Measurements from ENCODE around the gene NUB1.
"Not testable (repeated sequence)": the region's sequence is repeated elsewhere in the genome, so short reads cannot be mapped to it uniquely, and the experiment has no call there.

The NUB1 gene

GRCh38 chr7:151341357-151342101 lies at the start of gene NUB1:
Gene NUB1 (plus strand): TSS chr7:151341812. CDS start chr7:151345350, 3,538 bp downstream.
- DNase-seq (ENCODE audit: low read depth) = peak; percentile 23

- DNase-seq (ENCODE audit: low read depth) = no peak
Measured at GRCh38 chr7:151292850-151293249, 48.8 kb upstream of the NUB1 start.

GRCh38 chr7:151296202-151296992 lies 45.2 kb upstream of the NUB1 start:
- no peak for DNase-seq (ENCODE audit: low read depth)

GRCh38 chr7:151298765-151299164 lies 42.8 kb upstream of the NUB1 start:
- no peak for DNase-seq (ENCODE audit: low read depth)

DNA sequence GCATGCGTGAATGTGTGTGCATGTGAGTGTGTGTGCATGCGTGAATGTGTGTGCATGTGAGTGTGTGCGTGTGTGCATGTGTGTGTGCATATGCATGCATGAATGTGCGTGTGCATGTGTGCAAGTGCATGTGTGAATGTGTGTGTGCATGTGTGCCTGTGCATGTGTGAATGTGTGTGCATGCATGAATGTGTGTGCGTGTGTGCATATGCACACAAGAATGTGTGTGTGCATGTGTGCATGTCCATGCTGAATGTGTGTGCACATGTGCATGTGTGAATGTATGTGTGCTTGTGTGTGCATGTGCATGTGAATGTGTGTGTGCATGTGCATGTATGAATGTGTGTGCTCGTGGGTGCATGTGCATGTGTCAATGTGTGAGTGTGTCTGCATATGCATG lies 42.1 kb upstream of the NUB1 start:
- no peak for DNase-seq (ENCODE audit: low read depth)

DNA sequence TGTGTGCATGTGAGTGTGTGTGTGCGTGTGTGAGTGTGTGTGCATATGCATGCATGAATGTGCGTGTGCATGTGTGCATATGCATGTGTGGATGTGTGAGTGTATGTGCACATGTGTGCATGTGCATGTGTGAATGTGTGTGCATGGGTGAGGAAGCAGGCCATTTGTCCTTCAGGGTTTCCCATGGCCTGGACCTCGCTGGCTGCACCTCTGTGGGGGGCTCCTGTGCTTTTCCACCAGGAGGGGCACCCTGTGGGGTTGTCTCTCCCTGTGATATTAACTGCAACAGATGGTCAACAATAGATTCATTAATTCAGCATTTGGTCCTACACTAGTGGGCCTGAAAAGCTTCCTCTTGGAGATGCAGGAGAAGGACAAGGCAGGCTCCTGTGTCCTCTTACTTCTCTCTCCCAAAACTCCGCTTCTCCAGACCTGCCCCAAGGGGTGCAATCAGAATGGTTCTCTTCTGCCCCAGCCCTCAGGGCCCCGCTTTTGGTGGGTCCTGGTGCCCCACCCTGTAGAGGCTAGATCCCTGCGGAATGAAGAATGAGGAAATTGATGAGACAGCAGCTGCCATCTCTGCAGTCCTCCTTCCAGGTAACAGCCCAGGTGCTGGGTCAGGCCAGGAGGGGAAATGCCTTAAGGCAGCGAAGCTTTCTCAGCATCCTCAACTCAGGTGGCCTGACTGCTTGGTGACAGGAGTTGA lies 41.5 kb upstream of the NUB1 start:
- no peak for DNase-seq (ENCODE audit: low read depth)

DNA sequence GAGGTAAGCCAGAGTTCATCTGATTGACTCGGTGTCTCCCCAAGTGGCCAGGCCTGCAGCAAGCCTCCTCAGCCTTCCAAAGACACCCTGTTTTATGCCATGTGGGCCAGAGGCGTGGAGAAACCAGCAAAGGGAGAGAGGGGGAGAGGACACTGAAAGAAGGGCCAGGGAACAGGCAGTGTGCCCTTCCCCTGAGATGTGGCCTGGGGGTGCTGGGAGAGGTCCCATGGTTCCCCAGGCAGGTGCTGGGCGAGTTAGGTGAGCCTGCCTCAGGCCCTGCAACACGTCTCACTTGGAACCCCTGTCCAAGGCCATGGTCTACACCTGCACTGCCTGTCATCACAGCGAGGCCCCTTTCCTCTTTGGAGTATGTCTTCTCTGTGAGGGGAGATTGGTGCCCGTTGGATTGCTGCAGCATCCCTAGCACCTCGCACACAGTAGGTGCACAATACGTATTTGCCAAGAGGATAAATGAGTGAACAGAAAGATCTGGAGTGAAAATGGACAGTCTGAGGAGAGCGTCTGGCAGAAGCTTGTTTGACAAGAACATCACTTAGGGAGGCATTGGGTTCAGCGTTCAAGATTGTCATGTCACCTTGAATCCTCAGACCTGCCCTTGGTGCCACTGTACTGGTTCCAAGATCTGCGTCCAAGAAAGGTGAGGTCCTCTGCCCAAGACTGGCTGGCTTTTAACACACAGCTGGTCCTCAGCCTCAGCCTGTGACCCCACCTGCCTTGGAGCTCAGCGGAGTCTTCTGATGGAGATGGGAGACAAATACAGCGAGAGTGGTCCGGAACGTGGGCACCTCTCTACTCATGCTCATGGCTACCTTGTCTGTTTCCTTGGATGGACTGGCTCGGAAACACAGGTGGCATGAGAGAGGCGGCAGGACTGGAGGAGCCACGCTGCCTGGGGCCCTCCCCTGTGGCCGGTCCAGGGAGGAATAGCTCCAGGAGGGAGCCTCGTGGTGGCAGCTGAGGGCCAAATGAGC lies 39.8 kb upstream of the NUB1 start:
- no peak for DNase-seq (ENCODE audit: low read depth)

DNA sequence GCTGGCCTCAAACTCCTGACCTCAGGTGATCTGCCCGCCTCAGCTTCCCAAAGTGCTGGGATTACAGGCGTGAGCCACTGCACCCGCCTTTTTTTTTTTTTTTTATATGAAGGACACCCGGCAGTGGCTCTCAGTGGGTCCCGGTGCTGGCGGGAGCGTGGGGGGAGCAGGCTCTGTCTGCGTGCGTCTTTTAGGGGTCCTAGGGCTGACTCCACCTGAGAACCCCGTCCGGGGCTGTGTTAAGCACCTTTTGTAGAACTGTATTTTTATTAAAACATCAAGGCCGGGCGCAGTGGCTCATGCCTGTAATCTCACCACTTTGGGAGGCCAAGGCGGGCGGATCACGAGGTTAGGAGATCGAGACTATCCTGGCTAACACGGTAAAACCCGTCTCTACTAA lies 37.4 kb upstream of the NUB1 start:
- not testable (repeated sequence) for DNase-seq (ENCODE audit: low read depth)

- DNase-seq (ENCODE audit: low read depth) = no peak
Measured at GRCh38 chr7:151304856-151305255, 36.8 kb upstream of the NUB1 start.

- DNase-seq (ENCODE audit: low read depth) = no peak
Measured at GRCh38 chr7:151306374-151306773, 35.2 kb upstream of the NUB1 start.

GRCh38 chr7:151306860-151307259 lies 34.8 kb upstream of the NUB1 start:
- DNase-seq (ENCODE audit: low read depth) = no peak

- DNase-seq (ENCODE audit: low read depth) = no peak
Measured at GRCh38 chr7:151307536-151307935, 34.1 kb upstream of the NUB1 start.

DNA sequence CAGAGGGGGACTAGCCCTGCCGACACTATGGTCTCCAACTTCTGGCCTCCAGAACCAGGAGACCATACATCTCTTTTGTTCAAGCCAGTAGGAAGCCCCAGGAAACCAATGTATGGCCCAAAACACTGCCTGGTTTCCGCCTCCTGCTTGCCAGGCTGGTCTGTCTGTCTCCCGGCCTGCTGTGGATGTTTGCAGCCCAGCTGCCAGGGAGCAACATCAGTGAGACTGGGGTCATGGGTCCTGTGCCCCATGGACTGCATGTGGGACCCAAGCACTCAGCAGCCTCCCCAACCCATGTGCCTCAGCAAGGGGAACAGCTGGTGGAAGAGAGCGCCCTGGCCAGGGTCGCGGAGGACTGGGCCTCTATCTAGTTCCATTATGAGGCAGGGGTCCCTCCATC lies 33.4 kb upstream of the NUB1 start:
- DNase-seq (ENCODE audit: low read depth) = no peak

DNA sequence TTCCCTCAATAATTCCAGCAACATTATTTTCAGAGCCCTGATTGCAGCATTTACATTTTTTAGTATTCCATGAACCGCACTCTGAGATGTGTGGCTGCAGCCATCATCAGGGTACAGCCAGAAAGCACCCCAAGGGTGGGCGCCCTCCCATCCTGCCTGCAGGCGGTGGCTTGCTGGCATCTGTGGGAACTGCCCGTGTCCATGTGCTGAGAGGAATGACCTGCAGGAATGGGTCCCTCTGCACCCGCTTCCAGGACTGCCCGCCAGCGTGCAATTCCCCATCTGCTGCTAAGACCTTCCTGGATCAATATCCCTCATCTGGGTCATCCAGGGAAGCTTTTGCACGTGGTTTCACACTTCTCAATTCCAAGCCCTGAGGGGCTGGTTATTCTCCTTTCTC lies 32.8 kb upstream of the NUB1 start:
- no peak for DNase-seq (ENCODE audit: low read depth)

DNA sequence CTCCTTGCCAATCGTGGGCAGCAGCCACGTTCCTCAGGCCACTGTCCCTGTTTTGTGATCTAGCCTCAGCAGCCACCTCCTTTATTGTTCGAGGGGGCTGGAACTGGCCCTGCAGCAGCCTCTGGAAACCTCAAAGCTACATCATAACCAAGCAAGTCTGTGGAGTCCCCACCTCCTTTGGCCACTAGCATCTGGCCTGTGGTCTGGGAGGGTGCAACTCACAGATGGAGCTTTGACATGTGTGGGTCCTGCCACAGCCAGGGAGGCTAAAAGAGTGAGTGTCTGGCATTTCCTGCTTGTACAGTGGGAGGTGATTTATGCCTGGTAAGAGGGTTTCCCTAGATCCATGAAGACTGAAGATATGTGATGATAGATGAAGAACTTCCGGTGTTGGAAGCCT lies 32.3 kb upstream of the NUB1 start:
- no peak for DNase-seq (ENCODE audit: low read depth)

GRCh38 chr7:151310578-151310977 lies 31.0 kb upstream of the NUB1 start:
- DNase-seq (ENCODE audit: low read depth) = no peak

- DNase-seq (ENCODE audit: low read depth) = no peak
Measured at GRCh38 chr7:151311294-151311864, 30.2 kb upstream of the NUB1 start.

- no peak for DNase-seq (ENCODE audit: low read depth)
Measured at GRCh38 chr7:151312356-151312755, 29.3 kb upstream of the NUB1 start.

DNA sequence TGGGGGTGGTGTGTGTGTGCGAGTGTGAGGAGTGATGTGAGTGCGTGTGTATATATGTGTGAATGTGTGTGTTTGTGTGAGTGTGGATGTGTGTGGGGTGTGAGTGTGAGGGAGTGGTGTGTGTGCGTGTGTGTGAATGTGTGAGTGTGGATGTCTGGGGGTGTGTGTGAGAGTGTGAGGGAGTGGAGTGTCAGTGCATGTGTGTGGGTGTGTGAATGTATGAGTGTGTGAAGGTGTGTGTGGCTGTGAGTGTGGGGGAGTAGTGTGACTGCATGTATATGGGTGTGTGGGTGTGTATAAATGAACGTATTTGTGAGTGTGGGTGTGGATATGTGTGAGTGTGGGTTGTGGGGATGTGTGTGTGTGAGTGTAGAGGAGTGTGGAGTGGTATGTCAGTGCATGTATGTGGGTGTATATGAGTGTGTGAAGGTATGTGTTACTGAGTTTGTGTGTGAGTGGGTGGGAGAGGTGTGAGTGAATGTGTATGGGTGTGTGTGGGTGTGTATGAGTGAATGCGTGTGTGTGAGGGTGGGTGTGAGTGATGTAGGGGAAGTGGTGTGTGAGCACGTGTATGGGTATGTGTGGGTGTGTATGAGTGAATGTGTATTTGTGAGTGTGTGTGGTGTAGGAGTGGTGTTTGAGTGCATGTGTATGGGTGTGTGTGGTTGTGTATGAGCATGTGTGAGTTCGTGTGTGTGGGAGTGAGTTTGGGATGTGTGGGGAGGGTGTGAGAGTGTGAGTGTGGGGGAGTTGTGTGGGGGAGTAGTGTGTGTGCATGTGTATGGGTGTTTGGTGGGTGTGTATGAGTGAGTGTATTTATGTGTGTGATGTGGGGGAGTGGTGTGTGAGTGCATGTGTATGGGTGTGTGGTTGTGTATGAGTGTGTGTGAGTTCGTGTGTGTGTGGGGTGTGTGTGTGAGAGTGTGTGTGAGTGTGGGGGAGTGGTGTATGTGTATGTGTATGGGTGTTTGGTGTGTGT lies 28.5 kb upstream of the NUB1 start:
- no peak for DNase-seq (ENCODE audit: low read depth)

DNA sequence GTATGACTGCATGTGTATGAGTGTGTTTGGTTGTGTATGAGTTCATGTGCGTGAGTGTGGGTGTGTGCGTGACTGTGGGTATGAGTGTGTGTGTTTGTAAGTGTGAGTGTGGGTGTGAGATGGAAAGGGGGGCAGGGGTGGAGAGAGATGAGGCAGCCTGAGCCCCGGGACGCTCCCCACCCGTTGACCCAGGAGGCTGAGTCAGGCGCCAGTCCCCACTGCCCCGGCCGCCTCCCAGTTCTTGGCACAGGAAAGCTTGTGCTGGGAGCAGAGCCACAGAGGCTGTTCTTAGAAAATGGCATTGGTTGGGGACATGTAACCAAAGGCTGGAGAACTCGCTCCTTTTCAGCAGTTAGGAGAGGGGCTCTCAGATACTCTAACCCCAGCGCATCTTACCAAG lies 27.8 kb upstream of the NUB1 start:
- no peak for DNase-seq (ENCODE audit: low read depth)
